BLaER1 treated with 17β-estradiol and CSF1 and Interleukin-3, amounts not matched to agents 10 nM and 100 nM (cell line): ENCODE results near the gene CFAP57.
A peak's percentile ranks its signal among the peaks of the same experiment; 100 is the strongest.

Experiments used
- H3K27ac ChIP-seq, 11 experiments: shearing (Covaris generic); formaldehyde crosslinking; 2 replicates each; pipeline ENCODE4 v1.8.1; 2022
- H3K27me3 ChIP-seq, 11 experiments: shearing (Covaris generic); formaldehyde crosslinking; 2 replicates each; pipeline ENCODE4 v1.8.1; 2022
- H3K36me3 ChIP-seq, 11 experiments: shearing (Covaris generic); formaldehyde crosslinking; 2 replicates each; pipeline ENCODE4 v1.8.1; 2022
- H3K4me1 ChIP-seq, 10 experiments: shearing (Covaris generic); formaldehyde crosslinking; 2 replicates each; pipeline ENCODE4 v1.8.1; 2022
- H3K4me2 ChIP-seq, 11 experiments: shearing (Covaris generic); formaldehyde crosslinking; 2 replicates each; pipeline ENCODE4 v1.8.1; 2022
- H3K4me3 ChIP-seq, 10 experiments: shearing (Covaris generic); formaldehyde crosslinking; 2 replicates each; pipeline ENCODE4 v1.8.1; 2022
- H3K9ac ChIP-seq, 11 experiments: shearing (Covaris generic); formaldehyde crosslinking; 2 replicates each; pipeline ENCODE4 v1.8.1; 2022
- H3K9me3 ChIP-seq, 11 experiments: shearing (Covaris generic); formaldehyde crosslinking; replicated peaks in 1 of 11; 2 replicates each; pipeline ENCODE4 v1.8.1; 2022
- H4K20me1 ChIP-seq, 11 experiments: shearing (Covaris generic); formaldehyde crosslinking; 2 replicates each; pipeline ENCODE4 v1.8.1; 2022
- Cebpa-rat ChIP-seq, 11 experiments: shearing (Covaris generic); IDR thresholded peaks; 2 replicates each; pipeline ENCODE4 v1.8.1; 2022

Gene CFAP57

GRCh38 chr1:43214501-43215444 is 42.6 kb downstream of the CFAP57 start:
- Histone ChIP-seq H3K9ac (no peak overlapping the region), H3K4me1 (no peaks in the 10 kb centered on the region), H3K36me3 (no peaks in the 10 kb centered on the region), H3K4me3 (no peak overlapping the region), H3K9me3 (no peaks in the 10 kb centered on the region), H3K27ac (no peak overlapping the region), H3K27me3 (no peaks in the 10 kb centered on the region), H4K20me1 (no peaks in the 10 kb centered on the region), H3K4me2 (no peak overlapping the region)
- no peak for TF ChIP-seq Cebpa-rat (IDR thresholded peaks at IDR 0.05)

- no peaks in the 10 kb centered on the region for H4K20me1 ChIP-seq
- peaks cover 0 to 21% (median 7%) of the 10 kb centered on the region in 10 experiments; a peak in 10 of 20 replicates for H3K4me1 ChIP-seq
- H3K27me3 ChIP-seq, result no peaks in the 10 kb centered on the region
- no peak for TF ChIP-seq Cebpa-rat (IDR thresholded peaks at IDR 0.05)
- H3K4me3 ChIP-seq, result no peak overlapping the region
- H3K27ac ChIP-seq, result no peak overlapping the region
- H3K9ac ChIP-seq, result no peak overlapping the region
- H3K9me3 ChIP-seq, result no peaks in the 10 kb centered on the region
- no peaks in the 10 kb centered on the region for H3K36me3 ChIP-seq
- no peak overlapping the region for H3K4me2 ChIP-seq
Observed at GRCh38 chr1:43217747-43218146, 45.6 kb downstream of the CFAP57 start.

- Histone ChIP-seq H3K4me3 (no peak overlapping the region), H3K27me3 (no peaks in the 10 kb centered on the region), H3K4me1 (peaks cover 0 to 21% (median 7%) of the 10 kb centered on the region in 10 experiments; a peak in 10 of 20 replicates), H3K36me3 (no peaks in the 10 kb centered on the region), H4K20me1 (no peaks in the 10 kb centered on the region), H3K9me3 (no peaks in the 10 kb centered on the region), H3K4me2 (peak overlapping the region in 5 of 11 experiments; percentile 41 to 74 (median 45); a peak in 10 of 22 replicates), H3K9ac (peak overlapping the region in 2 of 11 experiments; percentile 2 to 6; a peak in 1 of 22 replicates), H3K27ac (peak overlapping the region in 5 of 11 experiments; percentile 34 to 64 (median 46); a peak in 9 of 22 replicates)
- no peak for TF ChIP-seq Cebpa-rat (IDR thresholded peaks at IDR 0.05)
Observed at GRCh38 chr1:43220905-43221778, 49.0 kb downstream of the CFAP57 start.

DNA sequence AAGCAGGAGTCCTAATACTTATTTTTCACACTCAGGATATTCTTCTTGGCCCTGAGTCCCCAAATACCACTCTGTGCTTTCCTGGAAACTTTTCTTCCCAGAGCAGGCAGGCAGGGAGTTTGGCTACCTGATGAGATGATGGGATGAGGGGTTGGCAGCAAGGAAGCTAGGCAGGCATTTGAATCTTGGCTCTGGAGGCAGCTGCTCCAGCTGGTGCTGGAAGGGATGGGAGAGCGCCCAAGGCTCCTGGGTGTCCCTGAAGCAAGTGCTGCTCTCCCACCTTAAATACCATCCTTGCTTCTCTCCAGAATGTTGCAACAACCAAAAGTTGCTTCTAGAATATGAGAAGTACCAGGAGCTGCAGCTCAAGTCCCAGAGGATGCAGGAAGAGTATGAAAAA is 49.7 kb downstream of the CFAP57 start:
- no peaks in the 10 kb centered on the region for H3K27me3 ChIP-seq
- no peaks in the 10 kb centered on the region for H4K20me1 ChIP-seq
- TF ChIP-seq Cebpa-rat (IDR thresholded peaks at IDR 0.05), result no peak
- H3K9me3 ChIP-seq, result no peaks in the 10 kb centered on the region
- no peak overlapping the region for H3K9ac ChIP-seq
- peak overlapping the region in 5 of 11 experiments; percentile 41 to 74 (median 45); a peak in 10 of 22 replicates for H3K4me2 ChIP-seq
- peaks cover 0 to 21% (median 7%) of the 10 kb centered on the region in 10 experiments; a peak in 10 of 20 replicates for H3K4me1 ChIP-seq
- H3K27ac ChIP-seq, result peak overlapping the region in 5 of 11 experiments; percentile 34 to 64 (median 46); a peak in 7 of 22 replicates
- H3K36me3 ChIP-seq, result no peaks in the 10 kb centered on the region
- H3K4me3 ChIP-seq, result no peak overlapping the region

DNA sequence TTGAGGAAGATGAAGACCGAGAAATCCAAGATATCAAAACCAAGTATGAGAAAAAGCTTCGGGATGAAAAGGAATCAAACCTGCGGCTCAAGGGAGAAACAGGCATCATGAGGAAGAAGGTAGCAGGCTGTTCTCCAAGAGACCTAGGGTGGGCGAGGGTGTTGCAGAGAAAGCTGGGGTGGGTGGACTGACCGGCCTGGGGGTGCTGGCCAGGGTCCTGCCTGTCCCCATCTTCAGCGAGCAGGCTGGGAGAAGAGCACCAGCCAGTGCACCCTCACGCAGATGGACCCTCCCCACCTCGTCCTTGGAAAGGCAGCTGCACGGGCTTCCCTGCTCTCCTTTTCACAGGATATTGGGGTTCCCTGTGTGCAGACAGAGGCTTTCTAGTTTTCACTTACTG is 50.7 kb downstream of the CFAP57 start:
- no peak for TF ChIP-seq Cebpa-rat (IDR thresholded peaks at IDR 0.05)
- Histone ChIP-seq H3K36me3 (no peaks in the 10 kb centered on the region), H3K9ac (no peak overlapping the region), H3K4me2 (no peak overlapping the region), H4K20me1 (no peaks in the 10 kb centered on the region), H3K9me3 (no peaks in the 10 kb centered on the region), H3K4me1 (peaks cover 0 to 21% (median 7%) of the 10 kb centered on the region in 10 experiments; a peak in 10 of 20 replicates), H3K27ac (no peak overlapping the region), H3K4me3 (no peak overlapping the region), H3K27me3 (no peaks in the 10 kb centered on the region)

DNA sequence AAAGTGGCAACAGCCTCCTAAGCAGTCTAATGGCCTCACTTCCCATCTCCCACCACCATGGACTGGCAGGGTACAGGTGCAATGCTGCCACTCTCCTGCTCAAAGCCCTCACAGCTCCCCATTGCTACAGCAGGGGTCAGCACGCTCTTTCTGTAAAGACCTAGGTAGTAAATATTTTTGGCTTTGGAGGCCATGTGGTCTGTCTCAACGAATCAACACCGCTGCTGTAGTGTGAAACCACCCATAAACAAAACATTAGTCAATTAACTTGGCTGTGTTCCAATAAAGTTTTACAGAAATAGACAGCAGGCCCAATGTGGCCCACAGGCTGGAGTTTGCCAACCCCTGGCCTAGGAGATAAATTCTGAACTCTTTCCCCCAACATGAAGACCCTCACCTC is 53.0 kb downstream of the CFAP57 start:
- no peaks in the 10 kb centered on the region for H3K9me3 ChIP-seq
- no peak overlapping the region for H3K4me2 ChIP-seq
- H3K4me1 ChIP-seq, result peaks cover 0 to 24% (median 11%) of the 10 kb centered on the region in 10 experiments; a peak in 10 of 20 replicates
- H3K27me3 ChIP-seq, result no peaks in the 10 kb centered on the region
- no peak overlapping the region for H3K27ac ChIP-seq
- H3K4me3 ChIP-seq, result no peak overlapping the region
- no peaks in the 10 kb centered on the region for H4K20me1 ChIP-seq
- H3K9ac ChIP-seq, result 0 out of 22 replicates have a peak overlapping the region, but pooled peaks of 1 of the 11 experiments have one; percentile 3
- H3K36me3 ChIP-seq, result no peaks in the 10 kb centered on the region
- TF ChIP-seq Cebpa-rat (IDR thresholded peaks at IDR 0.05), result no peak

DNA sequence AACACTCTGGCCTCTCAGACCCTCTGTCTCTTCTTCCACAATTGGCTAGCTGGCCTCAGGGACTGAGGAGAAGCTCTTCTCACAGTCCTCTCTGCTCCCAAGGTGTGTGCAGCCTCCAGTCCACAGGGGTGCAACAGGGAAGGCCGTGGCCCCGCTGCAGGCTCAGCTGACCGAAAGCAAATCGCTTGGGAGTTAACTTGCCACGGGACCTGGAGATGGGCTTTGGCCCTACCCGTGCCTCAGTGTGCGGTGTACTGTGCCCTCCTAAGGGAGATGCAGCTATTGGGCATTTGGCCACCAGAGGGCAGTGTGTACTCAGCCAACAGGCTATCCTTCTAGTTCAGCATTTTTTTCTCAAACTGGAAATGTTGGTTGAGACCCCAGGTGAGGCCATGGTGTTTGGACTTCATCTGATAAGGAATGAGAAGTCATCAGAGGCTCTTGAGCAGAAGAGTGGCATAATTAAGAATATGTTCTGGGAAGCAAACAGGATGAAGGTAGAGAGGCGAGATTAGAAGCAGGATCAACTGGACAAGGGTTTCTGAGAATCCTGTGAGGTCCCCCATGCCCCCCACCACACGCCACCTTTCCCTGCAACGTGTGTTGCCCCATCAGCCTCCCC is 55.1 kb downstream of the CFAP57 start:
- Histone ChIP-seq H4K20me1 (no peaks in the 10 kb centered on the region), H3K27me3 (no peaks in the 10 kb centered on the region), H3K36me3 (no peaks in the 10 kb centered on the region), H3K9ac (peak overlapping the region in 3 of 11 experiments; percentile 5 to 28 (median 12); a peak in 1 of 22 replicates), H3K4me1 (peaks cover 0 to 16% (median 9%) of the 10 kb centered on the region in 10 experiments; a peak in 11 of 20 replicates), H3K4me3 (no peak overlapping the region), H3K9me3 (no peaks in the 10 kb centered on the region), H3K4me2 (no peak overlapping the region), H3K27ac (no peak overlapping the region)
- TF ChIP-seq Cebpa-rat (IDR thresholded peaks at IDR 0.05), result no peak

GRCh38 chr1:43229826-43230780 is 58.0 kb downstream of the CFAP57 start:
- no peaks in the 10 kb centered on the region for H3K36me3 ChIP-seq
- H3K9me3 ChIP-seq, result no peaks in the 10 kb centered on the region
- no peak overlapping the region for H3K27ac ChIP-seq
- H3K4me3 ChIP-seq, result no peak overlapping the region
- no peak overlapping the region for H3K4me2 ChIP-seq
- no peak for TF ChIP-seq Cebpa-rat (IDR thresholded peaks at IDR 0.05)
- H3K4me1 ChIP-seq, result peaks cover 0 to 23% (median 10%) of the 10 kb centered on the region in 10 experiments; a peak in 11 of 20 replicates
- H3K9ac ChIP-seq, result no peak overlapping the region
- H3K27me3 ChIP-seq, result no peaks in the 10 kb centered on the region
- H4K20me1 ChIP-seq, result no peaks in the 10 kb centered on the region; a peak in 1 of 22 replicates
